ENCODE measurements around the gene SPECC1L.

DNA sequence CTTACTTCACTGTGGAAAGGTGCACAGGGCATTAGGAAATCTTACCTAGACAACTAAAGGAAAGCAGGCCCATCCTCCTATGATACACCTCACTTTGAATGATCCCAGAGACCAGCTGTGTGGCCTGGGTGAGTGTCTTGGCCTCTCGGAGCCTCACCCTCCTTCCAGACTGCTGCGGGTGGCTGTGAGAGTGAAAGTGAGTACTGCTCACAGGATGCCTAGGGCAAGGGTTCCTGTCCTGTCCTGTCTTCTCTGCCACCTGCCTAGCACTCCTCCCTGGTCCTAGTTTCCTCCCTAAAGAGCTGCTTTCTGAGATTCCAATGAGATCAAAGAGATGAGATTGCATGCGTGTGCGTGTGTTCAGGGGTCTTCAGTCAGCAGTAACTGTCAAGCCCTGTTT is 137.3 kb downstream of the SPECC1L start:
- TF ChIP-seq EZH2 (IDR thresholded peaks at IDR 0.05; ENCODE audit: insufficient read depth, poor library complexity, severe bottlenecking): no peak
- no peak for TF ChIP-seq EZH2phosphoT487 (IDR thresholded peaks at IDR 0.05; ENCODE audit: insufficient read depth, low read depth)

All from GM23248 (cell line).